Astrocyte (in vitro differentiated cells and primary cell): ENCODE results near the gene ZBTB17.
"Not testable (repeated sequence)": the region's sequence is repeated elsewhere in the genome, so short reads cannot be mapped to it uniquely, and the experiment has no call there.

ENCODE experiments used
- CTCF ChIP-seq: IDR thresholded peaks from 2 replicates; pipeline ENCODE4 v1.5.1; 2011; ENCODE audit warnings: low read depth, mild to moderate bottlenecking, inconsistent platforms, low read length, moderate library complexity; ENCODE audit not compliant: insufficient read depth
- EZH2 ChIP-seq: IDR thresholded peaks from 2 replicates; pipeline ENCODE4 v1.6.1; 2012; ENCODE audit warnings: mild to moderate bottlenecking, low read length, inconsistent platforms; ENCODE audit not compliant: insufficient read depth

GRCh38 chr1:15913607-15914006 is 62.3 kb downstream of the ZBTB17 start:
- not testable (repeated sequence) for TF ChIP-seq CTCF, EZH2
